ENCODE results near the gene LAMTOR2.

- TF ChIP-seq, protein P1, sequence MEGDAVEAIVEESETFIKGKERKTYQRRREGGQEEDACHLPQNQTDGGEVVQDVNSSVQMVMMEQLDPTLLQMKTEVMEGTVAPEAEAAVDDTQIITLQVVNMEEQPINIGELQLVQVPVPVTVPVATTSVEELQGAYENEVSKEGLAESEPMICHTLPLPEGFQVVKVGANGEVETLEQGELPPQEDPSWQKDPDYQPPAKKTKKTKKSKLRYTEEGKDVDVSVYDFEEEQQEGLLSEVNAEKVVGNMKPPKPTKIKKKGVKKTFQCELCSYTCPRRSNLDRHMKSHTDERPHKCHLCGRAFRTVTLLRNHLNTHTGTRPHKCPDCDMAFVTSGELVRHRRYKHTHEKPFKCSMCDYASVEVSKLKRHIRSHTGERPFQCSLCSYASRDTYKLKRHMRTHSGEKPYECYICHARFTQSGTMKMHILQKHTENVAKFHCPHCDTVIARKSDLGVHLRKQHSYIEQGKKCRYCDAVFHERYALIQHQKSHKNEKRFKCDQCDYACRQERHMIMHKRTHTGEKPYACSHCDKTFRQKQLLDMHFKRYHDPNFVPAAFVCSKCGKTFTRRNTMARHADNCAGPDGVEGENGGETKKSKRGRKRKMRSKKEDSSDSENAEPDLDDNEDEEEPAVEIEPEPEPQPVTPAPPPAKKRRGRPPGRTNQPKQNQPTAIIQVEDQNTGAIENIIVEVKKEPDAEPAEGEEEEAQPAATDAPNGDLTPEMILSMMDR (IDR thresholded peaks at IDR 0.05; ENCODE audit: poor library complexity) = no peak
- TF ChIP-seq EZH2 (IDR thresholded peaks at IDR 0.05; ENCODE audit: borderline replicate concordance) = no peak
Measured at GRCh38 chr1:156054500-156055280, at the start of gene LAMTOR2.
